ENCODE results near the gene UPK3BL2.
"Not testable (repeated sequence)": the region's sequence is repeated elsewhere in the genome, so short reads cannot be mapped to it uniquely, and the experiment has no call there.

UPK3BL2 gene, protein sequence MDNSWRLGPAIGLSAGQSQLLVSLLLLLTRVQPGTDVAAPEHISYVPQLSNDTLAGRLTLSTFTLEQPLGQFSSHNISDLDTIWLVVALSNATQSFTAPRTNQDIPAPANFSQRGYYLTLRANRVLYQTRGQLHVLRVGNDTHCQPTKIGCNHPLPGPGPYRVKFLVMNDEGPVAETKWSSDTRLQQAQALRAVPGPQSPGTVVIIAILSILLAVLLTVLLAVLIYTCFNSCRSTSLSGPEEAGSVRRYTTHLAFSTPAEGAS

DNA sequence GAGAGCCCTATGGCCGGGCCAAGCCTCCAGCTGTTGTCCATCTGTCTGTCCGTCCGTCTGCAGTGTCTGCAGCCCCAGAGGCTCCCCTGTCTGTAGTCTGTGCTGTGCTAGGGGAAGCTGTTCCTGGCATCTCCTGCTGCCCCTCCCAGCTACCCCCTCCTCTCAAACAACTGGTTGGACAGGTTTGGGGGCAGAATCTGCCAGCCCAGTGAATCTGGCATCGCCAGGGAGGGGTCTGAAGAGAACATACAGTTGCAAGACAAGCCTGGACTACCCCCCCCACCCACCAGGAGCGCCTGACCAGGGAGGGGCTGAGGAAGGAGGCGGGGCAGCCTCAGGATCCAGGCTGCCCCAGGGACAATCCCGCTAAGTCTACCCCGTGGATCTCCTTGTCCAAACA, at the start of gene UPK3BL2:
UPK3BL2 (minus strand) TSS at position 101 of the 400 bp plus-strand sequence; CDS start at position 41, 60 bp downstream.
- DNase-seq (ENCODE audit: low read depth, low spot score); H3K4me3 ChIP-seq (ENCODE audit: low read depth, low read length); in situ Hi-C loops (cut with HindIII; ENCODE audit: low sequenced_read_pairs): not testable (repeated sequence)

DNA sequence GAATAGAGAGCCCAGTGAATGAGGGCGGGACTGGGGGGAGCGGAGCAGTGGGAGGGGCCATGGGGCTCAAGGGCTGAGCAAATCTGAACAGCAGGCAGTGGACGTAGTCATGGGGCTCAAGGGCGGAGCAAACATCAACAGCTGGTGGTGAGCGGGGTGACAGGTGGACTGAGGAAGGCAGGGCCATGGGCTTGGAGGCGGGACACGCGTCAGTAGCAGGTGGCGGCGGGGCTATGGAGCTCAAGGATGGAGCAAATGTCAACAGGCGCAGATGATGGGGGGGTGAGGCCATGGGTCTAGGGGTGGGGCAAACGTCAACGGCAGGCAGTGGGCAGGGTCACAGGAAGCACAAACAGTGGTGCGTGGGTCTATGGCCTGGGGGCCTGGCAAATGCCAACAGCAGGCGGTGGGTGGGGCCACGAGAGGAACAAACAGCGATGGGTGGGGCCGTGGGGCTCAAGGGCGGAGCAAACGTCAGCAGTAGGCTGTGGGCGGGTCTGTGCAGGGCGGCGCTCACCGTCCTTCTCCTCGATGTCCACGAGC, 49.1 kb upstream of the UPK3BL2 start:
- in situ Hi-C loops (cut with HindIII; ENCODE audit: low sequenced_read_pairs); H3K4me3 ChIP-seq (ENCODE audit: low read depth, low read length); DNase-seq (ENCODE audit: low read depth, low spot score): not testable (repeated sequence)

- H3K4me3 ChIP-seq (ENCODE audit: low read depth, low read length); in situ Hi-C loops (cut with HindIII; ENCODE audit: low sequenced_read_pairs); DNase-seq (ENCODE audit: low read depth, low spot score): not testable (repeated sequence)
Measured at GRCh38 chr7:102589857-102590256, 46.4 kb upstream of the UPK3BL2 start.

GRCh38 chr7:102583495-102583894, 40.0 kb upstream of the UPK3BL2 start:
- in situ Hi-C loops (cut with HindIII; ENCODE audit: low sequenced_read_pairs); DNase-seq (ENCODE audit: low read depth, low spot score); H3K4me3 ChIP-seq (ENCODE audit: low read depth, low read length): not testable (repeated sequence)

DNA sequence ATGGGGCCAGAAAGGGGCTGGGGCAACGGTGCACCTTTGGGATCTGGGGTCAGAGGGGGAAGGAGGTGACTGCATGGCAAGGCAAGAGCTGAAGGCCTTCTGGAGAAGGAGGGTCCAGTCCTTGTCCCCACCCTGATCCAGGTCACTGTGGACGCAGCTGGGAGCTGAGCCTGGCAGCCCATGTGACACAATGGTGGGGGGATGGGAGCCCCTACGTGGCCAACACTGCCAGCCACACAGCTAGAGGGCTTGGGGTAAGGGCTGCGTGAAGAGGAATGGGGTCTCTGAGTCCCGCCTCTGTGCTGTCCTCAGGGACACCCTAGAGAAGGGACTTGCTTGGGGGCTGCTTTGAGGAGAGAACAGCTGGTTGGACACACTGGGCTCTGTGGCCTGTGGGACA, 38.2 kb upstream of the UPK3BL2 start:
- in situ Hi-C loops (cut with HindIII; ENCODE audit: low sequenced_read_pairs): not testable (repeated sequence)

DNA sequence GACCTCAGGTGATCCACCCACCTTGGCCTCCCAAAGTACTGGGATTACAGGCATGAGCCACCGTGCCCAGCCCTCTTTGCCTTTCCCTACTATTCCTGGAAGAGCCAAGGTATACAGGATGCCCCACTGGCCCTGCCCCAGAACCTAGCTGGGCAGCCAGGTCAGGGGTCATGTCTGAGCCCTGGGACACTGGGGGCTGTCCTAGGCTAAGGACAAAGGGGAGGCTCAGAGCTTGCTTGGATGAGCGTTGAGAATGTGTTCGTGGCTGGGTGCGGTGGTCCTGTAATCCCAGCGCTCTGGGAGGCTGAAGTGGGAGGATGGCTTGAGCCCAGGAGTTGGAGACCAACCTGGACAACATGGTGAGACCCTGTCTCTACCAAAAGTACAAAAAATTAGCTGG, 35.0 kb upstream of the UPK3BL2 start:
- H3K4me3 ChIP-seq (ENCODE audit: low read depth, low read length); in situ Hi-C loops (cut with HindIII; ENCODE audit: low sequenced_read_pairs); DNase-seq (ENCODE audit: low read depth, low spot score): not testable (repeated sequence)

More for the DNA sequence above, 38.2 kb upstream of the UPK3BL2 start:
- not testable (repeated sequence) for H3K4me3 ChIP-seq (ENCODE audit: low read depth, low read length); DNase-seq (ENCODE audit: low read depth, low spot score)

DNA sequence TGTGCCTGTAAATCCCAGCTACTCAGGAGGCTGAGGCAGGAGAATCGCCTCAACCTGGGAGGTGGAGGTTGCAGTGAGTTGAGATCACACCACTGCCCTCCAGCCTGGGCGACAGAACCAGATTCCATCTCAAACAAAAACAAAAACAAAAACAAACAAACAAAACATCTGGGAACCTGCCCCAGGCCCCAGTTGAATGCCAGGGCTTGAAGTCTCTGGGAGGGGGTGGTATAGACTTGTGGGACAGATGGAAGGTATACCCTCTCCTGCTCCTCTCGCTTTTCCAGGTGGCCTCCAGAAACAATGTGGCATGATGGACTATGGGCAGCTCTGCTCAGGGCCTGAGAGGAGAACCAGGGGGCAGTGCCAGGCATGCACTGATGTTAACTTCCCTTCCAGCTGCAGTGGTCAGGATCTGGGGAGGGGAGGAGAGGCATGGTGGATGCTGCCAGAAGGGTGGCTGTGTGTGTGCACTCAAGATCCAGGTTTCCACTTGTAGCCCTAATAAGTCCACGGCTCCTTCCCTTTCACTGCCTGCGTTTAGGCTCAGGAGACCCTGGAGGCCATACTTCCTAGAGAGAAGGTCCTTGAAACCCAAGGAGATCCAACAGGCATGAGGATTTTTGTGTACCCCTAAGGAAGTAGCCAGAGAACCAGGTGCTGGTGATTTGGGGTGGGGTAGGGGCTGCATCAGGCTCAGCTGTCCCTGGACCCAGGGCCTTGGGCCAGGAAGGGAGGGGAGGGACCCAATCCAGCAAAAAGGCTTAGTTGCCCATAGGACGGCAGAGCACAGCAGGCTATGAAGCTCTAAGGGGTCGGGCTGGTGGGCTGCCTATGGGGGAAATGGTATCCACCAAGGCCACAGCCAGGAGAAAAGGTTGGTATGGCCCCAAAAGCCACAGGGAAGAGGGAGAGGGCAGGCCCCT, 34.1 kb upstream of the UPK3BL2 start:
- DNase-seq (ENCODE audit: low read depth, low spot score); in situ Hi-C loops (cut with HindIII; ENCODE audit: low sequenced_read_pairs); H3K4me3 ChIP-seq (ENCODE audit: low read depth, low read length): not testable (repeated sequence)

- DNase-seq (ENCODE audit: low read depth, low spot score); H3K4me3 ChIP-seq (ENCODE audit: low read depth, low read length); in situ Hi-C loops (cut with HindIII; ENCODE audit: low sequenced_read_pairs): not testable (repeated sequence)
Measured at GRCh38 chr7:102576363-102576762, 32.9 kb upstream of the UPK3BL2 start.

DNA sequence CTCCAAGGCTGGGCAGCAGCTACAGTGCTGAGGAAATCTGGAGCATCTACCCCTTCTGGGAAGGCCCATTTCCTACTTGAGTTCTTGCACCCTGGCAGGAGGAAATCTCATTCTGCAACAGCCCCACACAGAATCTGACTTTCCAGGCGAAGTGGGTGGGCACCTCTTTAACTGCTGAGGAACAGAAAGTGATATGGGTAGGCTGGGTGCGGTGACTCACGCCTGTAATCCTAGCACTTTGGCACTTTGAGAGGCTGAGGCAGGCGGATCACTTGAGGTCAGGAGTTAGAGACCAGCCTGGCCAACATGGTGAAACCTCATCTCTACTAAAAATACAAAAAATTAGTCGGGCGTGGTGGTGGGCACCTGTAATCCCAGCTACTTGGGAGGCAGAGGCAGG, 31.1 kb upstream of the UPK3BL2 start:
- DNase-seq (ENCODE audit: low read depth, low spot score); in situ Hi-C loops (cut with HindIII; ENCODE audit: low sequenced_read_pairs); H3K4me3 ChIP-seq (ENCODE audit: low read depth, low read length): not testable (repeated sequence)

DNA sequence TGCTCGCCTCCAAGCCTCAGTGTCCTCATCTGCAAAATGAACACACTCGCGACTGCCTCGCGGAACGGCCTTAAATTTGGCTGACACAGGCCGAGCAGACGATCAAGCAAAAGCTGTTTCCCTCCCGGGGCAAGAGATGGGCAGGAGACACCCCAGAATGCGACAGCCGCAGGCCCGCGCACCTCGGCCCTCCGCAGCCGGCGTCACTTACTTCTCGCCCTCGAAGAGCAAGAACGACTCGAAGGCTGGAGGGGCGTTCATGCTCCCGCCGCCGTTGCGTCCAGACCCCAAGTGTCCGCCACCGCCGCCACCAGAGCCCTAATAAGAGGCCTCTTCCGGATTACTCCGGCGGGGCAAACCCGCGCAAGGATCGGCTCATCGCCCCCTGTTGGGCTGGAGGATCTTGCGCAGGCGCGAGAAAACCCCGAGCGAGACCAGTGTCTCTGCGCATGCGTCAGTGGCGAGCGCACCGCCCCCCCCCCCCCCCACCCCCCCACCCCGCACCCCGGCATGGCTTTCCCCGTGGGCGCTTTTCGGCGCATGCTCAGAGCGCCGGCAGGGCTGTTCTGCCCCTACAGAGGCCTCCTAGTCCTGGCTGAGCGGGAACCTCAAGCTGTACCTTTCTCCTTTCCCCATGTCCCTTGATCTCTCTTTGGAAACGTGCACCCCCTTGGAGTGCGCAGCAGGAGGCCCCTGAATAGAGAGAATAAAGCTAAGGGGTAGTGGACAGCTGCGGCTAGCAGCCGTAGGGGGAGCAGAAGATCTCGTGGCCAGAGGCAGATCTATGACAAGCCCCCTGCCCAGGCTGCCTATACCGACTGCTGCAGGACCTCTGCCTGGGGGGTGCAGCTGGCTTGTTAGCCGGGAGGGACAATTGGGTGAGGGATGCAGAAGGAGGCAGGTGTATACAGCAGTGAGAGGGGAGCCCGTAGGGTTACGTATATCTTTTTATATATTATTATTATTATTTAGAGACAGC, 29.1 kb upstream of the UPK3BL2 start, which contains the start of gene POLR2J3:
POLR2J3 (minus strand) TSS at position 323 of the 979 bp plus-strand sequence; CDS start at position 261, 62 bp downstream.
- DNase-seq (ENCODE audit: low read depth, low spot score): peak; percentile 91
- peak; percentile 59 for TF ChIP-seq CTCF (IDR thresholded peaks at IDR 0.05; ENCODE audit: low read depth, low read length)
- peak within 1 kb of the TSS; percentile 57 for H3K4me3 ChIP-seq (ENCODE audit: low read depth, low read length)
- in situ Hi-C loops (cut with HindIII; ENCODE audit: low sequenced_read_pairs): not testable (repeated sequence)

DNA sequence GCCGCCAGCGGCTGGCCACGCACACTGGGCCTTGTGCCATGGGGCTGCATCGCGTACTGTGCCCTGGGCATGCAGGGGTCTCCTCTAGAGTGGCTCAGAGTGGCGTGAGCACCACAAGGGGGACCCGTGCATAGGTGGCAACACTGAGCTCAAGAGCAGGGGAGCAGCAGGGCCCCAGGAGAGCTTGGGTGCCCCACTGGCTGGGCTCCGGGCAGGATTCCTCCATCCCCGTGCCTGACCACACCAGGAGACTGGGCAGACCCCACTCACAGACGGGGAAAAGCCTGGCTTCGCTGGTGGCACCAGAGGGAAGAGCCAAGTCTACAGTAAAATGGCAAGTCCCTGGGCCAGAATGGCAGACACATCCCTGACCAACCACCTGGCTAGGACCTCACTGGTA, 25.1 kb upstream of the UPK3BL2 start:
- DNase-seq (ENCODE audit: low read depth, low spot score); in situ Hi-C loops (cut with HindIII; ENCODE audit: low sequenced_read_pairs); H3K4me3 ChIP-seq (ENCODE audit: low read depth, low read length): not testable (repeated sequence)

DNA sequence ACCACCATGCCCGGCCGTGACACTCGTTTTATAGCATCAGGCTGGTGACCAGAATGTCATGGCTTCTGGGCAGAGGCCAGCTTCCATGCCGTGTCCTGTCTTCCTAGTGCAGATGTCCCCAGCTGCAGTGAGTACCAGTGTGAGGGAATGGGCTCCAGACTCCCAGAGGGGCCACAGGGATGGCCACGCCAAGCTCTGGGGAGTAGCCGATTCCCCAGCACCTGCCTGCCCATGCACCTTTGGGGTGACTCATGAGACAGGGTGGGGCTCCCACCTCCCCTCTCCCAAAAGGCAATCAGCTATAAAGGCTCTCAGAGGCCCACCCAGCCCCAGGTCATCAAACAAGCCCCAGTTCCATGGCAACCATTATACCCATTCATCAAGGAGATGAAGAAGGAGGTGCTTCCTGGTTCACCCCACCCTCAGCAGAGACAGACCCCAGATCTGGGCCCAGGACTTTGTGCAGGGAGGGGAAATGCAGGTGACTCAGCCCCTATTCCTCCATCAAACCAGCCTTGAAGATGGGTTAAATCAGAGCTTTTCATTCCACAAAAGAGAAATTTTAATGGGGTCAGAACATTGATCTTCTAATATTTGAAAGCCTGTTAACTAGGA, 7.4 kb upstream of the UPK3BL2 start, which contains the start of gene SPDYE2:
SPDYE2 (plus strand) TSS at position 419 of the 615 bp plus-strand sequence. CDS start 2,030 bp downstream, outside the sequence.
- in situ Hi-C loops (cut with HindIII; ENCODE audit: low sequenced_read_pairs); DNase-seq (ENCODE audit: low read depth, low spot score); H3K4me3 ChIP-seq (ENCODE audit: low read depth, low read length): not testable (repeated sequence)

- in situ Hi-C loops (cut with HindIII; ENCODE audit: low sequenced_read_pairs); H3K4me3 ChIP-seq (ENCODE audit: low read depth, low read length); DNase-seq (ENCODE audit: low read depth, low spot score): not testable (repeated sequence)
Measured at GRCh38 chr7:102546353-102546752, 2.9 kb upstream of the UPK3BL2 start.

GRCh38 chr7:102545288-102545687, 1.8 kb upstream of the UPK3BL2 start:
- DNase-seq (ENCODE audit: low read depth, low spot score); in situ Hi-C loops (cut with HindIII; ENCODE audit: low sequenced_read_pairs); H3K4me3 ChIP-seq (ENCODE audit: low read depth, low read length): not testable (repeated sequence)

Measured in astrocyte of the spinal cord (primary cell).